Activated CD4-positive, alpha-beta T cell treated with anti-CD3 and anti-CD28 coated beads, Interleukin-2, Interleukin-4, amounts not matched to agents 100 ng/mL and 50 ng/mL, durations not matched to agents 16 hours and 8 hours (primary cell): ENCODE measurements around the gene CYP8B1.

Experiments used
- DNase-seq: peaks from one replicate; pipeline ENCODE4 v3.0.0-alpha.2; 2020; ENCODE audit warnings: low spot score

CYP8B1 gene

GRCh38 chr3:42823351-42823750 lies 52.3 kb downstream of the CYP8B1 start:
- DNase-seq: no peak

DNA sequence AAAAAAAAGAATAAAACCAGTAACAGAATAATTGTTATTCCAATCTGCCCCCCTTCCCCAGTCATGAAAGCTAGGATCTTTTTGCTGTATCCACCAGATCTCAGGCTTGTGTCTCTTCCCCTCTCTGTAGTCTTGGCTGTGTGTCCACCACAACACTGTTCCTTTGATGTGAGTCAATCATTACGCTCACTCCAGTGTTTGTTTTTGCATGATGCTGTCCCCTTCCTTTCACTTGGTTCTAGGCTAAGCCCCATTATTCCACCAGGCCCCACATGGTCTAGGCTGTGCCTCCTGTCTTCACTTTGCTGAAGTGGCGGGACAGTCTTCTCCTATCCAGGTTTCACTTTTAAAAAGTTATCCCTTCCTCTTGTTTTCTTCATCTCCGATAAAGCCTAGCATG lies 52.9 kb downstream of the CYP8B1 start:
- DNase-seq: no peak
